HepG2 (cell line): ENCODE data around the gene XRCC2. TPM values are rescaled to one million over a fixed set of nuclear protein-coding genes. Genes with fewer than 3 reads are reported as not detected.

Experiments
- ATAC-seq: fragments of 200-7000 bp; cut with Tn5 transposase; 3 replicates; pipeline ENCODE4 v1.9.1; 2020; ENCODE audit warnings: mild to moderate bottlenecking, moderate library complexity
- BruUV-seq: library from RNA; stranded (reverse); fragments of 400-500 nt; replicated peaks from 2 replicates; lab custom pipeline; 2021; lab: Mats Ljungman, UMichigan
- CTCF ChIA-PET: fragments of 300-600 bp; formaldehyde crosslinking; extraction: SDS; loops from one replicate; lab custom pipeline; 2021; ENCODE audit warnings: low total read pairs, inconsistent platforms, low intra/inter-chr PET ratio; lab: Yijun Ruan, JAX
- POLR2A ChIA-PET: fragments of 350-600 bp; sonication (Branson Sonifier 250); formaldehyde crosslinking; loops from one replicate; lab custom pipeline; 2020; ENCODE audit warnings: antibody characterized with exemption, inconsistent platforms; lab: Yijun Ruan, JAX
- DNase-seq: peaks from one replicate; pipeline ENCODE4 v3.0.0-alpha.2; 2015; ENCODE audit warnings: low spot score
- FAIRE-seq: peaks from 3 replicates; lab custom pipeline; 2011; peaks lifted over from hg19 to GRCh38; lab: Jason Lieb, UNC
- H2AFZ ChIP-seq: one replicate; pipeline ENCODE4 v1.6.1; 2011; ENCODE audit warnings: low read length, inconsistent platforms
- H3K27ac ChIP-seq: fragments of 300-600 bp; 3 replicates; pipeline ENCODE4 v1.8.0; 2011; ENCODE audit warnings: mixed run types, mild to moderate bottlenecking, mixed read lengths, low read length, inconsistent platforms; ENCODE audit not compliant: insufficient read depth; ENCODE audit errors: extremely low read length
- H3K27me3 ChIP-seq, 2 experiments: fragments of 200-600 bp in 1 of 2; 2 replicates in 1 of 2; 3 replicates in 1 of 2; pipeline versions ENCODE4 v1.6.0 to v1.8.0; 2011; ENCODE audit warnings: low read length in 2 of 2, mild to moderate bottlenecking in 2 of 2, moderate library complexity in 2 of 2, inconsistent platforms in 1 of 2; ENCODE audit not compliant: insufficient read depth in 2 of 2, control insufficient read depth in 1 of 2
- H3K36me3 ChIP-seq, 2 experiments: fragments of 200-600 bp in 1 of 2; replicated peaks in 1 of 2; 2 replicates in 1 of 2; 3 replicates in 1 of 2; pipeline versions ENCODE4 v1.5.1 to v1.8.0; 2011; ENCODE audit warnings: low read length in 2 of 2, inconsistent platforms in 1 of 2; ENCODE audit not compliant: insufficient read depth in 2 of 2, control insufficient read depth in 1 of 2
- H3K4me1 ChIP-seq: 2 replicates; pipeline ENCODE4 v1.5.1; 2012; ENCODE audit warnings: low read length, inconsistent platforms; ENCODE audit not compliant: insufficient read depth
- H3K4me2 ChIP-seq: 2 replicates; pipeline ENCODE4 v1.6.0; 2011; ENCODE audit warnings: low read depth, low read length, inconsistent platforms
- H3K4me3 ChIP-seq, 3 experiments: fragments of 200-600 bp in 1 of 3; sonication (generic), shearing (Covaris generic) in 1 of 3; replicated peaks in 1 of 3; 2 replicates each; pipeline ENCODE4 v1.5.1; 2011 to 2016; ENCODE audit warnings: low read length in 3 of 3, inconsistent platforms in 2 of 3, low read depth in 2 of 3, mild to moderate bottlenecking in 2 of 3, control low read depth in 1 of 3, mixed read lengths in 1 of 3; ENCODE audit not compliant: insufficient read depth in 1 of 3
- H3K79me2 ChIP-seq: one replicate; pipeline ENCODE4 v1.6.1; 2011; ENCODE audit warnings: low read length, inconsistent platforms; ENCODE audit not compliant: insufficient read depth
- H3K9ac ChIP-seq: 2 replicates; pipeline ENCODE4 v1.6.0; 2011; ENCODE audit warnings: mild to moderate bottlenecking, low read depth, low read length, inconsistent platforms; ENCODE audit not compliant: insufficient read depth
- H3K9me3 ChIP-seq: 2 replicates; pipeline ENCODE4 v1.5.1; 2012; ENCODE audit warnings: mild to moderate bottlenecking, low read length
- H4K20me1 ChIP-seq: 2 replicates; pipeline ENCODE4 v1.6.0; 2011; ENCODE audit warnings: inconsistent platforms, mild to moderate bottlenecking, low read length, moderate library complexity; ENCODE audit not compliant: insufficient read depth
- MAFF ChIP-seq: IDR thresholded peaks from 2 replicates; pipeline ENCODE4 v1.6.1; 2011; ENCODE audit warnings: low read depth, low read length, improper control_type of control experiment
- MAFG ChIP-seq: sonication (generic); formaldehyde crosslinking; IDR thresholded peaks from 2 replicates; pipeline ENCODE4 v1.5.1; 2020; ENCODE audit warnings: mild to moderate bottlenecking, missing genetic modification reagents
- MAFK ChIP-seq, 2 experiments: IDR thresholded peaks in 1 of 2; conservative IDR thresholded peaks in 1 of 2; 2 replicates each; pipeline ENCODE4 v1.6.1; 2011; ENCODE audit warnings: improper control_type of control experiment in 2 of 2, low read length in 2 of 2
- PAXIP1 ChIP-seq: sonication (generic); formaldehyde crosslinking; conservative IDR thresholded peaks from 2 replicates; pipeline ENCODE4 v1.4.0; 2020; ENCODE audit warnings: mild to moderate bottlenecking, missing genetic modification reagents, moderate library complexity
- SIX4 ChIP-seq: sonication (generic); formaldehyde crosslinking; IDR thresholded peaks from 2 replicates; pipeline ENCODE4 v1.4.0; 2020; ENCODE audit warnings: missing genetic modification reagents
- ZNF275 ChIP-seq: sonication (generic); formaldehyde crosslinking; IDR thresholded peaks from 2 replicates; pipeline ENCODE4 v1.8.0; 2022; ENCODE audit warnings: missing genetic modification reagents, mild to moderate bottlenecking, inconsistent platforms, borderline replicate concordance
- ZNF543 ChIP-seq: sonication (generic); formaldehyde crosslinking; IDR thresholded peaks from 2 replicates; pipeline ENCODE4 v1.4.0; 2020; ENCODE audit warnings: mild to moderate bottlenecking, missing genetic modification reagents
- ZNF609 ChIP-seq: sonication (generic); formaldehyde crosslinking; IDR thresholded peaks from 2 replicates; pipeline ENCODE4 v1.4.0; 2020; ENCODE audit warnings: mild to moderate bottlenecking, missing genetic modification reagents, borderline replicate concordance
- WGBS: methylation state at CpG from one replicate; pipeline ENCODE4 v1.1.6; 2017; ENCODE audit warnings: low lambda C conversion rate; 5-methylcytosine and 5-hydroxymethylcytosine counted together
- in situ Hi-C: cut with HindIII; loops from 2 replicates; pipeline ENCODE4 v1.10.0; 2017; ENCODE audit warnings: low pct_unique_long_range_greater_than_20kb; ENCODE audit not compliant: extremely low pct_ligation_motif_present
- intact Hi-C: fragments of 100-400 bp; cut with micrococcal nuclease; formaldehyde crosslinking; loops from one replicate; pipeline ENCODE4 v1.10.0; 2022; ENCODE audit not compliant: unreplicated experiment
- polyA plus RNA-seq, 8 experiments: library from polyadenylated mRNA; depleted of rRNA in 3 of 8; stranded (reverse) in 7 of 8; unstranded in 1 of 8; fragments of >200 nt; fragmentation: Illumina TruSeq in 4 of 8; extraction: Trizol in 4 of 8; gene quantifications; 2 replicates each; pipeline versions ENCODE4 v1.2.1 to v1.2.3, GENCODE V29; 2011 to 2016; ENCODE audit warnings: low read depth in 4 of 8, missing spikeins in 1 of 8, mixed read lengths in 1 of 8; ENCODE audit not compliant: insufficient read depth in 1 of 8
- total RNA-seq, 5 experiments: library from RNA; depleted of rRNA; stranded (reverse); fragments of >200 nt; fragmentation: Illumina TruSeq; extraction: Trizol; gene quantifications; 2 replicates each; pipeline ENCODE4 v1.2.3, GENCODE V29; 2016; ENCODE audit warnings: low read depth in 1 of 5

XRCC2 gene
- total and polyA plus RNA-seq, 2 of the 13 experiments (the other 11 are each of a cell fraction or from before 2014, with no cell fraction given): 3.8 to 14.5 TPM

GRCh38 chr7:152649220-152649619 lies 26.7 kb downstream of the XRCC2 start:
- Histone ChIP-seq H3K27me3 (no peaks in the 10 kb centered on the region), H3K4me3 (no peak overlapping the region), H3K9ac (no peak overlapping the region), H3K4me2 (no peak overlapping the region), H3K4me1 (no peaks in the 10 kb centered on the region), H2AFZ (no peak overlapping the region), H3K27ac (no peak overlapping the region), H4K20me1 (no peaks in the 10 kb centered on the region), H3K9me3 (no peaks in the 10 kb centered on the region), H3K36me3 (peaks cover 2 to 32% of the 10 kb centered on the region in 2 experiments; a peak in 3 of 5 replicates), H3K79me2 (no peaks in the 10 kb centered on the region)
- intact Hi-C loops: no loop called here
- DNase-seq (no peak), ATAC-seq (no peak), FAIRE-seq (no peak)
- POLR2A ChIA-PET: no interaction called here
- 97% methylated on average over 2 of the region's 2 CpGs for WGBS
- CTCF ChIA-PET: no interaction called here
- in situ Hi-C loops: no loop called here
- no peak for TF ChIP-seq ZNF543 (CRISPR knock-in tag)
- peak; percentile 65 for TF ChIP-seq MAFF
- TF ChIP-seq MAFK (conservative IDR thresholded peaks at IDR 0.05 in 1 of 2, IDR thresholded peaks at IDR 0.05 in 1 of 2; ENCODE audit: low read length in 2 of 2): peak; percentile 56 to 80
- BruUV-seq: no TSS peak

- Histone ChIP-seq H3K9me3 (no peaks in the 10 kb centered on the region), H3K9ac (no peak overlapping the region), H4K20me1 (no peaks in the 10 kb centered on the region), H3K27ac (no peak overlapping the region), H3K36me3 (peaks cover 0 to 23% of the 10 kb centered on the region in 2 experiments; a peak in 3 of 5 replicates), H3K27me3 (no peaks in the 10 kb centered on the region), H3K4me3 (no peak overlapping the region), H3K4me2 (no peak overlapping the region), H3K79me2 (no peaks in the 10 kb centered on the region), H3K4me1 (no peaks in the 10 kb centered on the region), H2AFZ (no peak overlapping the region)
- BruUV-seq: TSS peak; percentile 37
- ChIA-PET POLR2A (no interaction called here), CTCF (no interaction called here)
- ATAC-seq (no peak), FAIRE-seq (no peak), DNase-seq (no peak)
- WGBS: 98% methylated on average over 3 of the region's 3 CpGs
- intact Hi-C loops (no loop called here), in situ Hi-C loops (no loop called here)
- TF ChIP-seq MAFG (CRISPR knock-in tag) (no peak), ZNF609 (CRISPR knock-in tag) (no peak), ZNF275 (CRISPR knock-in tag) (no peak), SIX4 (no peak), PAXIP1 (CRISPR knock-in tag) (no peak)
These were observed 28.9 kb downstream of the XRCC2 start for GRCh38 chr7:152647009-152647408.
